K562 (cell line): Measurements from ENCODE around the gene CD38. TPM values are rescaled to one million over a fixed set of nuclear protein-coding genes. Genes with fewer than 3 reads are reported as not detected.

Source experiments
- ATAC-seq: fragments of 200-7000 bp; cut with Tn5 transposase; 3 replicates; pipeline ENCODE4 v1.9.1; 2020; ENCODE audit warnings: moderate library complexity
- BruUV-seq: library from RNA; stranded (reverse); fragments of 400-500 nt; replicated peaks from 2 replicates; lab custom pipeline; 2021; lab: Mats Ljungman, UMichigan
- CTCF ChIA-PET: fragments of 300-600 bp; formaldehyde crosslinking; extraction: SDS; loops from one replicate; lab custom pipeline; 2021; ENCODE audit warnings: low intra/inter-chr PET ratio; lab: Yijun Ruan, JAX
- POLR2A ChIA-PET: fragments of 300-600, 350-650 bp; sonication (Branson Sonifier 250); formaldehyde crosslinking; extraction: SDS; loops from one replicate; lab custom pipeline; 2021; ENCODE audit warnings: antibody characterized with exemption, inconsistent platforms; lab: Yijun Ruan, JAX
- DNase-seq, 4 experiments: peaks; one replicate each; pipeline versions ENCODE4 v3.0.0 to v3.0.0-alpha.2; 2011 to 2018; ENCODE audit warnings: low spot score in 3 of 4, mixed read lengths in 3 of 4; ENCODE audit errors: extremely low read depth in 1 of 4
- FAIRE-seq: peaks from 2 replicates; lab custom pipeline; 2011; peaks lifted over from hg19 to GRCh38; lab: Jason Lieb, UNC
- H2AFZ ChIP-seq: 2 replicates; pipeline ENCODE4 v1.6.0; 2011; ENCODE audit warnings: low read depth, low read length, control low read depth, inconsistent platforms
- H3K27ac ChIP-seq: fragments of 200-600 bp; 3 replicates; pipeline ENCODE4 v1.8.0; 2011; ENCODE audit warnings: low read depth, mild to moderate bottlenecking, control low read depth, inconsistent platforms, low read length, moderate library complexity, mixed read lengths; ENCODE audit errors: extremely low read depth
- H3K27me3 ChIP-seq, 2 experiments: fragments of 300-600 bp in 1 of 2; 2 replicates in 1 of 2; 3 replicates in 1 of 2; pipeline versions ENCODE4 v1.6.0 to v1.8.0; 2011; ENCODE audit warnings: inconsistent platforms in 2 of 2, low read length in 2 of 2, mild to moderate bottlenecking in 1 of 2, mixed read lengths in 1 of 2, moderate library complexity in 1 of 2; ENCODE audit not compliant: control insufficient read depth in 2 of 2, insufficient read depth in 2 of 2
- H3K36me3 ChIP-seq: fragments of 300-600 bp; 3 replicates; pipeline ENCODE4 v1.8.0; 2011; ENCODE audit warnings: mild to moderate bottlenecking, low read length, inconsistent platforms; ENCODE audit not compliant: control insufficient read depth, insufficient read depth
- H3K4me1 ChIP-seq, 2 experiments: fragments of 200-600 bp in 1 of 2; replicated peaks in 1 of 2; 2 replicates in 1 of 2; 3 replicates in 1 of 2; pipeline versions ENCODE4 v1.5.1 to v1.8.0; 2011; ENCODE audit warnings: inconsistent platforms in 2 of 2, low read length in 2 of 2, mild to moderate bottlenecking in 1 of 2, mixed read lengths in 1 of 2, moderate library complexity in 1 of 2; ENCODE audit not compliant: control insufficient read depth in 2 of 2, insufficient read depth in 2 of 2
- H3K4me2 ChIP-seq: 2 replicates; pipeline ENCODE4 v1.6.1; 2011; ENCODE audit warnings: low read length, control low read depth, inconsistent platforms, mixed read lengths; ENCODE audit not compliant: insufficient read depth
- H3K4me3 ChIP-seq: fragments of 200-600 bp; sonication (generic), shearing (Covaris generic); 2 replicates; pipeline ENCODE4 v1.5.1; 2016; ENCODE audit warnings: control low read depth, inconsistent platforms
- H3K79me2 ChIP-seq: fragments of 200-600 bp; 3 replicates; pipeline ENCODE4 v1.8.0; 2011; ENCODE audit warnings: low read length, inconsistent platforms; ENCODE audit not compliant: control insufficient read depth, insufficient read depth
- H3K9ac ChIP-seq, 2 experiments: 2 replicates each; pipeline versions ENCODE4 v1.6.0 to v1.6.1; 2011; ENCODE audit warnings: low read depth in 2 of 2, low read length in 2 of 2, control low read depth in 1 of 2, inconsistent platforms in 1 of 2, mild to moderate bottlenecking in 1 of 2, mixed read lengths in 1 of 2; ENCODE audit not compliant: insufficient read depth in 1 of 2
- H3K9me1 ChIP-seq: one replicate; pipeline ENCODE4 v1.6.0; 2011; ENCODE audit warnings: inconsistent platforms, mild to moderate bottlenecking, low read length, moderate library complexity; ENCODE audit not compliant: control insufficient read depth, insufficient read depth
- H3K9me3 ChIP-seq: replicated peaks from 2 replicates; pipeline ENCODE4 v1.5.1; 2011; ENCODE audit warnings: low read depth, low read length, inconsistent platforms; ENCODE audit not compliant: control insufficient read depth, insufficient read depth
- H4K20me1 ChIP-seq: replicated peaks from 2 replicates; pipeline ENCODE4 v1.6.1; 2011; ENCODE audit warnings: low read length, inconsistent platforms, mixed read lengths; ENCODE audit not compliant: control insufficient read depth, insufficient read depth
- CBX1 ChIP-seq: sonication (generic); IDR thresholded peaks from 2 replicates; pipeline ENCODE4 v1.6.1; 2016; ENCODE audit warnings: antibody characterized with exemption, low read depth, mild to moderate bottlenecking
- CBX2 ChIP-seq: fragments of 200-600 bp; sonication (generic); IDR thresholded peaks from one replicate; pipeline ENCODE4 v1.6.1; 2012; ENCODE audit warnings: mild to moderate bottlenecking, low read length, inconsistent platforms; ENCODE audit not compliant: insufficient read depth, poor library complexity, severe bottlenecking
- ELF1 ChIP-seq: fragments of 200-800 bp; sonication (Bioruptor generic); IDR thresholded peaks from 2 replicates; pipeline ENCODE4 v1.6.1; 2016; ENCODE audit warnings: missing genetic modification characterization, missing compliant biosample characterization
- GABPA ChIP-seq: fragments of 200-800 bp; sonication (Bioruptor generic); conservative IDR thresholded peaks from 2 replicates; pipeline ENCODE4 v1.6.1; 2016; ENCODE audit warnings: low read depth, missing genetic modification characterization, missing compliant biosample characterization
- NR4A1 ChIP-seq, 2 experiments: fragments of 250-450 bp in 1 of 2; fragments of 450-650 bp in 1 of 2; sonication (Bioruptor Pico) in 1 of 2; IDR thresholded peaks; 2 replicates each; pipeline versions ENCODE4 v1.4.0 to v1.6.1; 2016 to 2020; ENCODE audit warnings: mild to moderate bottlenecking in 2 of 2, missing compliant biosample characterization in 1 of 2, missing genetic modification characterization in 1 of 2, moderate library complexity in 1 of 2
- PPARD ChIP-seq: fragments of 250-450 bp; sonication (Bioruptor Pico); IDR thresholded peaks from 2 replicates; pipeline ENCODE4 v1.8.0; 2022; ENCODE audit warnings: inconsistent platforms, mild to moderate bottlenecking, moderate library complexity
- ZNF121 ChIP-seq: sonication (generic); formaldehyde crosslinking; conservative IDR thresholded peaks from 2 replicates; pipeline ENCODE4 v1.8.0; 2022; ENCODE audit warnings: missing genetic modification reagents
- WGBS: fragments of 100-300 bp; shearing (Covaris generic); methylation state at CpG from one replicate; pipeline ENCODE4 v1.1.6; 2016; ENCODE audit warnings: low coverage, mixed read lengths; ENCODE audit not compliant: insufficient coverage; ENCODE audit errors: missing lambda C conversion rate; 5-methylcytosine and 5-hydroxymethylcytosine counted together
- in situ Hi-C: fragments of 300-500 bp; cut with MboI; formaldehyde crosslinking; loops from 4 replicates; pipeline ENCODE4 v1.15.0; 2018; ENCODE audit warnings: inconsistent platforms, mixed read lengths
- intact Hi-C: fragments of 100-400 bp; cut with micrococcal nuclease; formaldehyde crosslinking; loops from 2 replicates; pipeline ENCODE4 v1.14.2; 2022
- polyA plus RNA-seq, 8 experiments: library from polyadenylated mRNA; depleted of rRNA in 4 of 8; stranded (reverse) in 5 of 8; unstranded in 3 of 8; fragments of >200 nt; fragmentation: Nextera tagmentation in 2 of 8; fragmentation: Illumina TruSeq in 1 of 8; extraction: Ambion mirVana in 2 of 8; extraction: Trizol in 1 of 8; gene quantifications; 2 replicates each; pipeline versions ENCODE4 v1.2.1 to v1.2.3, GENCODE V29; 2011 to 2014; ENCODE audit warnings: inconsistent platforms in 1 of 8, missing spikeins in 1 of 8
- total RNA-seq, 7 experiments: library from RNA; depleted of rRNA in 6 of 7; stranded (reverse); fragments of >200 nt in 6 of 7; fragmentation: Illumina TruSeq in 2 of 7; extraction: Trizol in 2 of 7; gene quantifications; 2 replicates each; pipeline versions ENCODE4 v1.2.1 to v1.2.3, GENCODE V29; 2011 to 2021; ENCODE audit warnings: low replicate concordance in 1 of 7
- TF ChIP-seq, protein P1 (sequence below): sonication (generic); formaldehyde crosslinking; IDR thresholded peaks from 2 replicates; pipeline ENCODE4 v1.8.0; 2022; ENCODE audit warnings: mild to moderate bottlenecking, missing genetic modification reagents
- TF ChIP-seq, protein P2 (sequence below): fragments of 250-450 bp; sonication (Bioruptor Pico); IDR thresholded peaks from 2 replicates; pipeline ENCODE4 v1.8.0; 2022; ENCODE audit warnings: moderate library complexity, mild to moderate bottlenecking, inconsistent platforms
- TF ChIP-seq, protein P3 (sequence below): fragments of 250-450 bp; sonication (Bioruptor Pico); IDR thresholded peaks from 2 replicates; pipeline ENCODE4 v1.4.0; 2020; ENCODE audit warnings: mild to moderate bottlenecking, moderate library complexity
- TF ChIP-seq, protein P4 (sequence below): sonication (generic); formaldehyde crosslinking; IDR thresholded peaks from 2 replicates; pipeline ENCODE4 v1.8.0; 2022; ENCODE audit warnings: missing genetic modification reagents, mild to moderate bottlenecking, borderline replicate concordance

CD38 gene
- total and polyA plus RNA-seq, 9 of the 15 experiments (the other 6 are each of a cell fraction or from before 2014, with no cell fraction given), result 0.04 to 0.06 (median 0.04) TPM; not detected in 5

DNA sequence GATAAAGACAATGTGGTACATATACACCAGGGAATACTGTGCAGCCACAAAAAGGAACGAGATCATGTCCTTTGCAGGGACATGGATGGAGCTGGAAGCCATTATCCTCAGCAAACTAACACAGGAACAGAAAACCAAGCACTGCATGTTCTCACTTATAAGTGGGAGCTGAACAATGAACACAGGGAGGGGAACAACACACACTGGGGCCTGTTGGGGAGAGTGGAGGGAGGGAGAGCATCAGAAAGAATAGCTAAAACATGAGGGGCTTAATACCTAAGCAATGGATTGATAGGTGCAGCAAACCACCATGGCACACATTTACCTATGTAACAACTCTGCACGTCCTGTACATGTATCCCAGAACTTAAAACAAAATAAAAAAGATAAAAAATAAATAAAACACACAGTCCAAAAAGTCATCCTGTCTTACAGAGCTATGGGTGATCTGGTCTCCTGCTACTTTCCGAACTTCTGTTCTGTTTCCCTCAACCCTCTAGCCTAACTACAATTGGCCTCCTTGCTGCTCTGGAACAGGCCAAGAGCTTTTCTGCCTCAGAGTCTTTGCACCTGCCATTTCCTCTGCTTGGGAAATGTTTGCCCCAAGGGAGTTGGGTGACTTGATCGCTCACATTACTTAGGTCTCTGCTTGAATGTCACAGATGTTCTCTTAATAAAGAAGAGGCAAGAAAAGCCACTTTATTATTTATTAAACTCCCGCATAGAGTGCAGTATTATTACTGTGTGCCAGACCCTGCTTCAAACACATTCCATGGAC, 1.1 kb upstream of the CD38 start:
- ChIA-PET POLR2A (interaction anchor here (0.6 kb wide), 1 partner anchor 550 kb away, joined by 3 read pairs; no protein-coding TSS in a partner anchor), CTCF (no interaction called here)
- no peak for ATAC-seq
- Histone ChIP-seq H3K4me1 (peaks cover 0 to 8% of the 10 kb centered on the region in 2 experiments; a peak in 2 of 5 replicates), H3K9me3 (no peaks in the 10 kb centered on the region), H3K4me2 (no peak overlapping the region), H3K36me3 (no peaks in the 10 kb centered on the region), H2AFZ (no peak overlapping the region), H3K27ac (no peak overlapping the region), H3K27me3 (peaks cover 24 to 34% of the 10 kb centered on the region in 2 experiments; a peak in 3 of 5 replicates), H4K20me1 (no peaks in the 10 kb centered on the region), H3K4me3 (no peak overlapping the region), H3K79me2 (no peaks in the 10 kb centered on the region), H3K9ac (no peak overlapping the region), H3K9me1 (no peaks in the 10 kb centered on the region)
- in situ Hi-C loops, result no loop called here
- WGBS, result 0% methylated on average over 5 of the region's 5 CpGs
- TF ChIP-seq, protein P1, sequence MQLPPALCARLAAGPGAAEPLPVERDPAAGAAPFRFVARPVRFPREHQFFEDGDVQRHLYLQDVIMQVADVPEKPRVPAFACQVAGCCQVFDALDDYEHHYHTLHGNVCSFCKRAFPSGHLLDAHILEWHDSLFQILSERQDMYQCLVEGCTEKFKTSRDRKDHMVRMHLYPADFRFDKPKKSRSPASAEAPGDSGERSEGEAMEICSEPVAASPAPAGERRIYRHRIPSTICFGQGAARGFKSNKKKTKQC (CRISPR knock-in tag), result no peak
- no peak for TF ChIP-seq CBX2
- TF ChIP-seq, protein P2, sequence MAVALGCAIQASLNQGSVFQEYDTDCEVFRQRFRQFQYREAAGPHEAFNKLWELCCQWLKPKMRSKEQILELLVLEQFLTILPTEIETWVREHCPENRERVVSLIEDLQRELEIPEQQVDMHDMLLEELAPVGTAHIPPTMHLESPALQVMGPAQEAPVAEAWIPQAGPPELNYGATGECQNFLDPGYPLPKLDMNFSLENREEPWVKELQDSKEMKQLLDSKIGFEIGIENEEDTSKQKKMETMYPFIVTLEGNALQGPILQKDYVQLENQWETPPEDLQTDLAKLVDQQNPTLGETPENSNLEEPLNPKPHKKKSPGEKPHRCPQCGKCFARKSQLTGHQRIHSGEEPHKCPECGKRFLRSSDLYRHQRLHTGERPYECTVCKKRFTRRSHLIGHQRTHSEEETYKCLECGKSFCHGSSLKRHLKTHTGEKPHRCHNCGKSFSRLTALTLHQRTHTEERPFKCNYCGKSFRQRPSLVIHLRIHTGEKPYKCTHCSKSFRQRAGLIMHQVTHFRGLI (CRISPR knock-in tag), result no peak
- TF ChIP-seq ELF1 (tag), result no peak
- TF ChIP-seq, protein P3, sequence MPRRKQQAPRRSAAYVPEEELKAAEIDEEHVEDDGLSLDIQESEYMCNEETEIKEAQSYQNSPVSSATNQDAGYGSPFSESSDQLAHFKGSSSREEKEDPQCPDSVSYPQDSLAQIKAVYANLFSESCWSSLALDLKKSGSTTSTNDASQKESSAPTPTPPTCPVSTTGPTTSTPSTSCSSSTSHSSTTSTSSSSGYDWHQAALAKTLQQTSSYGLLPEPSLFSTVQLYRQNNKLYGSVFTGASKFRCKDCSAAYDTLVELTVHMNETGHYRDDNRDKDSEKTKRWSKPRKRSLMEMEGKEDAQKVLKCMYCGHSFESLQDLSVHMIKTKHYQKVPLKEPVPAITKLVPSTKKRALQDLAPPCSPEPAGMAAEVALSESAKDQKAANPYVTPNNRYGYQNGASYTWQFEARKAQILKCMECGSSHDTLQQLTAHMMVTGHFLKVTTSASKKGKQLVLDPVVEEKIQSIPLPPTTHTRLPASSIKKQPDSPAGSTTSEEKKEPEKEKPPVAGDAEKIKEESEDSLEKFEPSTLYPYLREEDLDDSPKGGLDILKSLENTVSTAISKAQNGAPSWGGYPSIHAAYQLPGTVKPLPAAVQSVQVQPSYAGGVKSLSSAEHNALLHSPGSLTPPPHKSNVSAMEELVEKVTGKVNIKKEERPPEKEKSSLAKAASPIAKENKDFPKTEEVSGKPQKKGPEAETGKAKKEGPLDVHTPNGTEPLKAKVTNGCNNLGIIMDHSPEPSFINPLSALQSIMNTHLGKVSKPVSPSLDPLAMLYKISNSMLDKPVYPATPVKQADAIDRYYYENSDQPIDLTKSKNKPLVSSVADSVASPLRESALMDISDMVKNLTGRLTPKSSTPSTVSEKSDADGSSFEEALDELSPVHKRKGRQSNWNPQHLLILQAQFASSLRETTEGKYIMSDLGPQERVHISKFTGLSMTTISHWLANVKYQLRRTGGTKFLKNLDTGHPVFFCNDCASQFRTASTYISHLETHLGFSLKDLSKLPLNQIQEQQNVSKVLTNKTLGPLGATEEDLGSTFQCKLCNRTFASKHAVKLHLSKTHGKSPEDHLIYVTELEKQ (CRISPR knock-in tag), result no peak
- no peak for TF ChIP-seq GABPA
- TF ChIP-seq CBX1, result no peak
- no peak for TF ChIP-seq ZNF121 (CRISPR knock-in tag)
- TF ChIP-seq PPARD, result no peak
- TF ChIP-seq, protein P4, sequence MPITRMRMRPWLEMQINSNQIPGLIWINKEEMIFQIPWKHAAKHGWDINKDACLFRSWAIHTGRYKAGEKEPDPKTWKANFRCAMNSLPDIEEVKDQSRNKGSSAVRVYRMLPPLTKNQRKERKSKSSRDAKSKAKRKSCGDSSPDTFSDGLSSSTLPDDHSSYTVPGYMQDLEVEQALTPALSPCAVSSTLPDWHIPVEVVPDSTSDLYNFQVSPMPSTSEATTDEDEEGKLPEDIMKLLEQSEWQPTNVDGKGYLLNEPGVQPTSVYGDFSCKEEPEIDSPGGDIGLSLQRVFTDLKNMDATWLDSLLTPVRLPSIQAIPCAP, result no peak
- no peak for TF ChIP-seq NR4A1 (CRISPR knock-in tag; IDR thresholded peaks at IDR 0.05)
- no peak for TF ChIP-seq NR4A1 (tag; IDR thresholded peaks at IDR 0.05)
- intact Hi-C loops, result no loop called here
- no peak for FAIRE-seq
- no peak for DNase-seq
- BruUV-seq, result no TSS peak
